GM19328 (cell line): Measurements from ENCODE around the gene ABCC11.

ENCODE experiments used
- ATAC-seq: cut with Tn5 transposase; IDR thresholded peaks from one replicate; pipeline ENCODE4 v1.9.1; 2021; ENCODE audit warnings: mild to moderate bottlenecking, moderate library complexity; ENCODE audit not compliant: unreplicated experiment

Gene ABCC11

GRCh38 chr16:48164907-48165715, 82.2 kb downstream of the ABCC11 start:
- ATAC-seq, result no peak

DNA sequence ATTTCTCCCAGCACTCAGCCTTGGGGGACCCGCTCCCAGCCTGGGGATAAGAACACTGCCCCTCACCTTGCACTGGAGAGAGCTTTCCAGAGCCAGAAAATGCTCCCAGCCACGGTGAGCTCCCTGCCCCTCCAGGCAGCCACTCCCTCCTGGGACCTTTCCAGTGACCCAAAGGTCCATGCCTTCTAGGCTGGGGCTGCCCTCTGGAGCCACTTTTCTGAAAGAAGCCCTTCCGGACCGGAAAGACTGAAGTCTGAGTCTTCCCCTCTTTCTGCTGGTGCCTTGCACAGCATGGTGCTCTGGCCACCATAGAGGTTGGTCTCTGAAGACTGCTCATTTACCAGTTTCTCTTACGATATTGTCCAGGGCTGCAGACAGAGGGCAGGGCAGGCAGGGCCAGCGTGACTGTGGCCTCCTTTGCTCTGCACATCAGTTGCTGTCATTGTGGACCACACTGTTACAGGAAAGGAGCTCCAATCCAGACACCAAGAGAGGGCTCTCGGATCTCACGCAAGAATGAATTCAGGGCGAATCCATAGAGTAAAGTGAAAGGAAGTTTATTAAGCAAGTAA, 84.4 kb downstream of the ABCC11 start:
- no peak for ATAC-seq

DNA sequence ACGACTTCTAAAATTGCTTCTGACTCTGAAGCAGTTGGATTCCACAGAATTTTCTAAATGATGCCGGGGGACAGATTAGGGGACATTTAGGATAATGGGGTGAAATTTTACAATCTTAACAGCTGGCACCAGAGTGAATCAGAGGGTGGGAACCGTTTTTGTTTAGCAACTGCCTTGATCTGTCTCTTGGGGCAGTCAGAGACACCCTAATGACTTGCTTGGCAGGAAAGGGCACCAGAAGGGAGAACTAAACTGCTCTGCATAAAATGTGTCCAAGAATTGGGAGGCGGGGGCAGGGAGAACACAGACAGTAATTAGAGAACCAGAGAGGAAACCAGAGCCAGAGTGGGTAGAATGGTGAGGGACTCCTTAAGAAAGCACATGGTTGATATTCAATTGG, 85.4 kb downstream of the ABCC11 start:
- no peak for ATAC-seq

DNA sequence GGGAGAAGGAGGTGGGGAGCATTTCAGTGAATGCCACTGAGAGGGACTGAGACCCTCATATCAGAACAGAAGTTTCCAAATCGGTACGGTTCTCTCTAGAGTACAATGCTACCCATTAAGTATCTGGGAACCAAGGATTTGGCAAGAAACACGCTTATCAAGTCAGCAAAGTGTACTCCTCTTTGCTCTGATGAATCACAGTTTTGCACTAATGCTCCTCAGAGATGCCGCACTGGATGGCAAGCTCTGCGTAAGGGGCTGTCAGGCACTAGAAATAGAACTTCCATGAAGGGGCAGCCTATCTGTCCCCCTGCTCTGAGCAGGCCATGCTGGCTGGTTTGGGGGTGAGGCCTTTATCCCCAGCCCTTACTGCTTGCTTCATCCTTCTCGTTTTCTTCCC, 86.8 kb downstream of the ABCC11 start:
- no peak for ATAC-seq

GRCh38 chr16:48158296-48158695, 89.0 kb downstream of the ABCC11 start:
- no peak for ATAC-seq

- ATAC-seq, result no peak
Observed at GRCh38 chr16:48157794-48158193, 89.5 kb downstream of the ABCC11 start.

GRCh38 chr16:48157302-48157701, 90.0 kb downstream of the ABCC11 start:
- no peak for ATAC-seq

- ATAC-seq, result peak; percentile 68
Observed at GRCh38 chr16:48156790-48157209, 90.5 kb downstream of the ABCC11 start.

GRCh38 chr16:48155926-48156789, 91.2 kb downstream of the ABCC11 start, which contains the start of gene ABCC12:
Gene ABCC12, minus strand, starts transcription at chr16:48155993. Its CDS starts 9,569 bp downstream, at chr16:48146424.
- no peak for ATAC-seq

DNA sequence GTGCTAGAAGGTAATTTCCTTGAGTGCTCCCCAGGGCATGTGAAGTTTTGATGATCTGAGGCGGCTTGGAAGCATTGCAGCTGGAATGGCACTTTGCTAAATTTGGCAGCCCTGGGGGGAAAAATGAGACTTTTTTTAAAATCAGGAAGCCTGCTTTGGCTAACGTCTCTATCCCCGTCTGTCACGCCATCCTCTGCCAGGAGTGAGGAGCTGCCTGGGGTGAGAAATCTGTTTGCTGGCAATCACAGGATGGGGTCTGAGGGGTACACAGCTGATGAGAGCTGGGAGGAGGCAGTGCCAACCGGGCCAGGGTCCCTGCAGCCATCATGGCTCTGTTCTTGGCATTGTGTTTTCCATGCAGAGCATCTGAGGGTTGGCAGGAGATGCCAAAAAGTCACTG, 93.6 kb downstream of the ABCC11 start:
- no peak for ATAC-seq

DNA sequence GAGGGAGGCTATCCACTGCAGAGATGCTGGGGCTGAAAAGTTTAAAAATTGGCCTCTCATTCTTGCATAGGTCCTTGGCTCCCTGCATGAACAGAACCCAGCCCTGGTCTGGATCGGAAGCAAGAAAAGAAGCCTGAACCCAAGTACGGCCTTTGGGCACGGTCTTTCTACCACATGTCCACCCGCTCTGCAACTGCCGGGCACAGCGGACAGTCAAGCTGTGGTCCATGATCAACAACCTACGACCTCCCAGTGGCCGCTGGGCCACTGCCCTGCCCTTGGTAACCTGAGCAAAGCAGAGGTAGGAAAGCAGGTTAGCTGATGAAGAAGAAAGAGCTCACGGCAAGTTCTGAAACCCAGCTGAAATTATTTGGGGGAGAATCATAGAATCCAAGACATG, 95.1 kb downstream of the ABCC11 start:
- no peak for ATAC-seq

- no peak for ATAC-seq
Observed at GRCh38 chr16:48150707-48151106, 96.6 kb downstream of the ABCC11 start.

DNA sequence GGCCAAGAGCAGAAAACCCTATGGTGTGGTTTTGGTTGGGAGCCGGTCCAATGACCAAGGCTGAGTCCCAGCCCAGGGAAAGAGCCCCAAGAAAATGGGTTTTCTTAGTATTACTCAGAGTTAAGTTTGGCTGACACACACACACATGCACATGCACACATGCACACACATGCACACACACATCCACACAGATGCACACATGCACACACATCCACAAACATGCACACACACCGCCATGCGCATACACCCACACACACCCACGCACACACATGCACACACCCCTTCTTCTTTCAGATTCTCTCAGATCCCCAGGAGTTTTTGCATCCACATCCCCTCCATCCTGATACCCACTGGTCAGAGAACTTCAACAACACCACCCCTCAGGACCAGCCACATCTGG, 100.6 kb downstream of the ABCC11 start:
- ATAC-seq, result no peak

DNA sequence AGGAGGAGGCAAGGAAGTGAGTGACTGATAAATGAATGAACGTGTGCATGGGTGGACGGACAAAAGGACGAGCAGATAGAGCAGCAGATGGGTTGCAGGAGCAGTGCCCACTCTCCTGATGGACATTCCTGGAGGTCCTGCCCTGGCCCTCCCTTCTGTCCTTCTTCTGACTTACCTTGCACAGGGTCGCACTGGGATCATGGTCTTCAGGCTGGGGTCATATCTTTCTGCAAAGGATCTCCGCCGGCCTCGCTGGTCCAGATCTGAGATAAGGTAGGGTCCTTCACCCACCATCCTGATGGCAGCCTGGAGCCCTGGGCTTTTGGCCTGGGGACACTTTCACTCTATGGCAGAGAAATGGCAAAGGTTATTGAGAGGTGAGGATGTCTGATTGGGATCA, 101.2 kb downstream of the ABCC11 start:
- no peak for ATAC-seq

DNA sequence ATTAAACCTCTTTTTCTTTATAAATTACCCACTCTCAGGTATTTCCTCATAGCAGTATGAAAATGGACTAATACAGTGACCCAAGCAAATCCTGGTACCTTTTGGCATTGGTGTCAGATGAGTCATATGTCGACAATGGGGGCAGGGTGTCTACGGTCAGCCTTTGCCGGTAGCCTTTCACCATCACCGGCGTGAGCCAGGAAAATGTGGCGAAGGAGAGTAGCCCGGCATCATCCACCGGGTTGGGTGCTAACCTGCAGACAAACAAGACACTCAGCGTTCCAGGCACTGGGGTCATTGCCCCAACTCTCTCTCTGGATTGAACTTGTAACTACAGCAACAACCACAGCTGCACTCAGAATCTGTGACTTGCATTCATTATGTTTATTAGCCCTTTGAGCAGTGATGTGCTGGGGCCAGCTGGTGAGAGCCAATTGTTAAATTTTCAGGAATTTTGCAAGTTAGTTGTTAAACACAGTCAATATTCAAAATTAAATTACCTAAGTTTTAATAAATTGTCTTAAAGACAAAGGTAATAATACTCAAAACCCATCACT, 103.4 kb downstream of the ABCC11 start:
- no peak for ATAC-seq

- no peak for ATAC-seq
Observed at GRCh38 chr16:48140821-48141220, 106.5 kb downstream of the ABCC11 start.

DNA sequence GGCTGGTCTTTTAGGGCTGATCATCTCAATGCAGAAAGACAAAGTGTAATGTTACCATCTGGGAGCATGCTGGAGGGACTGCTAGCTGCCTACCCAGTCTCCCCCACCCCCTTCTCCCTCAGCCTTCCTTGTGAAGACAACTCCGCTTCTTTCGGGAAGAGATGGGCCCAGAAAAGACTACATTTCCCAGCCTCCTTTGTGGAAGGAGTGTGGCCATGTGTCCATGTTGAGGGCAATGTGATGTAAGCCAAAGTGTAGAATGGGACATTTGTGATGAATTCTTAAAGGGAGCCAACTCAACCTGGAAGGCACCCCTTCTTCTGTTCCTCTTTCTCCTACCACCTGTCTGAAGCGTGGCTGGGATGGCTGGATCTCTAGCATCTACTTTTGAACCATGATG, 107.8 kb downstream of the ABCC11 start:
- no peak for ATAC-seq

DNA sequence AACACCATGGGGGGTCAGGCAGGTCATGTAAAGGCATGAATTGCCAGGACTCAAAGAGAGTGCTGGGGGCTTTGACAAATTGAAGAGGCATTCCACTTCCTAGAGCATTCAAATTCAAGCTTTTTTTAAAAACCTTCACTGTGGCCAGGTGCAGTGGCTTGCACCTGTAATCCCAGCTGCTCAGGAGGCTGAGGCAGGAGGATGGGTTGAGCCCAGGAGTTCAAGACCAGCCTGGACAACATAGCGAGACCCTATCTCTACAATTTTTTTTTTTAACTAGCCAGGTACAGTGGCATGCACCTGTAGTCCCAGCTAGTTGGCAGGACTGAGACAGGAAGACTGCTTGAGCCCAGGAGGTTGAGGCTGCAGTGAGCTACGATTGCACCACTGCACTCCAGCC, 108.8 kb downstream of the ABCC11 start:
- no peak for ATAC-seq

DNA sequence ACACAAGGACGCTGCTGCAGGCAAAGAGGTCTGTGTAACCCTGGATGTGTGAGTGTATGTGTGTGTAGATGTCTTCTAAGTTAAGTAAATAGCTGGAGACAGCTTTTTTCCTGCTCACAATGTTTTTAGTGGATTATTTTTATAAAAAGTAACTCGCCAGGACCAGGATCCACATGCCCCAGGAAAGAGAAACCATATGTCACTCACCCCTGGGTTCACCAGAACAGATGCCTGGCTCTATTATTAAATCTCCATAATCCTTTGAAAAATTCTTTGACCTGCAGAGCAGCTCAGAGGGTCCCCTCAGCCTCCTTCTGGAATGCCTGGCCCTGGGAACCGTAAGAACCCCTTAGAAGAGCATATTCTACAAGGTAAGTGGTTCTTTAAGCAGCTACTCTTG, 109.5 kb downstream of the ABCC11 start:
- ATAC-seq, result no peak

DNA sequence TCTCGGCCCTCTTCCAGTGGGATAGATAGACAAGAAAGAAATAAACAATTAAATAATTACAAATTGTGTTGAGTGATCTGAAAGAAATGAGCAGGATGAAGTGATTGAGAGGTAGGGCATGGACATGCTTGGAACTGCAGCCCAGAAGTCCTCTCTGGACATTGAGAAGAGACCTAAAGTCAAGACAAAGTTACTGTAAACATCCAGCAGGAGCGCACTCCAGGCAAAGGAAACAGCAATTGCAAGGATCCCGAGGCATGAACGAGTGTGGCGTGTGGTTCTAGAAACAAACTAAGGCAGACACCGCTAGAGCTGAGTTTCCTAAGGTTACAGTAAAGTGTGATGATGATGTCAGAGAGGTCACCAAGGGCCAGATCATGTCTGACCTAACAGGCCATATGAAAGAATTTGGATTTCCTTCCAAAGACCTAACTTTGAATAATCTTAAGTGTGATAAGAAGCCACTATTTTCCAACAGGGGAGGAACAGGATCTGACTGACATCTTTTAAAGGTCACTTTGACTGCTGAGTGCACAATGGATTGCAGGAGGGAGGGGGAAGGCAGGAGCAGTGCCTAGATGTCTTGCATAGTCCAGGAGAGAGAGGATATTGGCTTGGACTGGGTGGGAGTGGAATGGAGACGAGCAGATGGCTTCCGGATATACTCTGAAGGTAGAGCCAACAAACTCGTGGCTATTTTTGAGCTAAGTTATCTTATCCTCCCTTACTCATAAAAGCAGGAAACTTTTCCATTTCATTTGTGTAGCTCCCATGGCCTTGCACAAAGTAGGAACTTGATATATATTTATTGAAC, 110.6 kb downstream of the ABCC11 start:
- ATAC-seq, result no peak
